Activated naive CD8-positive, alpha-beta T cell treated with anti-CD3 and anti-CD28 coated beads, Interleukin-2, amount 50 U/mL, for 24 hours (primary cell): ENCODE results near the gene BCKDHB.
"Not testable (repeated sequence)": the region's sequence is repeated elsewhere in the genome, so short reads cannot be mapped to it uniquely, and the experiment has no call there.

Experiments used
- ATAC-seq: fragments of 150-1000 bp; cut with Tn5 transposase; one replicate; pipeline ENCODE4 v1.10.0; 2021
- DNase-seq: peaks from one replicate; pipeline ENCODE4 v3.0.0; 2021
- H3K27ac Mint-ChIP-seq: one replicate; pipeline ENCODE4 v1.8.0; 2021; ENCODE audit warnings: mild to moderate bottlenecking, mixed read lengths
- H3K27me3 Mint-ChIP-seq: one replicate; pipeline ENCODE4 v1.8.0; 2021; ENCODE audit warnings: mixed read lengths
- H3K36me3 Mint-ChIP-seq: one replicate; pipeline ENCODE4 v1.8.0; 2021; ENCODE audit warnings: low read depth, mixed read lengths
- H3K4me1 Mint-ChIP-seq: one replicate; pipeline ENCODE4 v1.8.0; 2021; ENCODE audit warnings: mixed read lengths
- H3K4me3 Mint-ChIP-seq: one replicate; pipeline ENCODE4 v1.8.0; 2021; ENCODE audit warnings: mild to moderate bottlenecking, moderate library complexity, mixed read lengths
- H3K9me3 Mint-ChIP-seq: one replicate; pipeline ENCODE4 v1.8.0; 2021; ENCODE audit warnings: mixed read lengths

The BCKDHB gene

GRCh38 chr6:80206758-80207157 is 100.3 kb downstream of the BCKDHB start:
- DNase-seq (no peak), ATAC-seq (no peak)
- Mint-ChIP-seq H3K27me3 (no peaks in the 10 kb centered on the region), H3K4me3 (no peak overlapping the region), H3K27ac (no peak overlapping the region), H3K36me3 (peaks cover 9% of the 10 kb centered on the region), H3K4me1 (peaks cover 4% of the 10 kb centered on the region), H3K9me3 (no peaks in the 10 kb centered on the region)

GRCh38 chr6:80209430-80209829 is 103.0 kb downstream of the BCKDHB start:
- no peak for ATAC-seq

GRCh38 chr6:80210618-80211017 is 104.1 kb downstream of the BCKDHB start:
- no peaks in the 10 kb centered on the region for H3K27me3 Mint-ChIP-seq
- peaks cover 4% of the 10 kb centered on the region for H3K4me1 Mint-ChIP-seq
- ATAC-seq (no peak), DNase-seq (no peak)
- H3K27ac Mint-ChIP-seq, result no peak overlapping the region
- H3K9me3 Mint-ChIP-seq, result no peaks in the 10 kb centered on the region
- peaks cover 2% of the 10 kb centered on the region for H3K36me3 Mint-ChIP-seq
- no peak overlapping the region for H3K4me3 Mint-ChIP-seq

More at GRCh38 chr6:80209430-80209829, 103.0 kb downstream of the BCKDHB start:
- H3K27ac Mint-ChIP-seq, result no peak overlapping the region
- H3K27me3 Mint-ChIP-seq, result no peaks in the 10 kb centered on the region
- no peak for DNase-seq
- H3K9me3 Mint-ChIP-seq, result no peaks in the 10 kb centered on the region
- no peak overlapping the region for H3K4me3 Mint-ChIP-seq
- peaks cover 2% of the 10 kb centered on the region for H3K36me3 Mint-ChIP-seq
- H3K4me1 Mint-ChIP-seq, result peaks cover 4% of the 10 kb centered on the region

- no peaks in the 10 kb centered on the region for H3K27me3 Mint-ChIP-seq
- no peak overlapping the region for H3K27ac Mint-ChIP-seq
- peaks cover under 1% of the 10 kb centered on the region for H3K36me3 Mint-ChIP-seq
- H3K4me1 Mint-ChIP-seq, result peaks cover 4% of the 10 kb centered on the region
- DNase-seq (no peak), ATAC-seq (no peak)
- H3K9me3 Mint-ChIP-seq, result no peaks in the 10 kb centered on the region
- no peak overlapping the region for H3K4me3 Mint-ChIP-seq
Measured at GRCh38 chr6:80211286-80211685, 104.8 kb downstream of the BCKDHB start.

GRCh38 chr6:80211890-80212289 is 105.4 kb downstream of the BCKDHB start:
- H3K36me3 Mint-ChIP-seq, H3K4me1 Mint-ChIP-seq, ATAC-seq: not testable (repeated sequence)

GRCh38 chr6:80214436-80215022 is 108.1 kb downstream of the BCKDHB start:
- no peaks in the 10 kb centered on the region for H3K9me3 Mint-ChIP-seq
- H3K4me3 Mint-ChIP-seq, result no peak overlapping the region
- no peaks in the 10 kb centered on the region for H3K27me3 Mint-ChIP-seq
- no peak overlapping the region for H3K27ac Mint-ChIP-seq
- DNase-seq, result no peak
- peaks cover 4% of the 10 kb centered on the region for H3K4me1 Mint-ChIP-seq
- peak; percentile 65 for ATAC-seq
- H3K36me3 Mint-ChIP-seq, result peaks cover 2% of the 10 kb centered on the region

More at GRCh38 chr6:80211890-80212289, 105.4 kb downstream of the BCKDHB start:
- H3K4me3 Mint-ChIP-seq, H3K27ac Mint-ChIP-seq, H3K27me3 Mint-ChIP-seq, H3K9me3 Mint-ChIP-seq, DNase-seq: not testable (repeated sequence)

GRCh38 chr6:80215063-80215462 is 108.6 kb downstream of the BCKDHB start:
- H3K27me3 Mint-ChIP-seq, result no peaks in the 10 kb centered on the region
- no peaks in the 10 kb centered on the region for H3K9me3 Mint-ChIP-seq
- no peak overlapping the region for H3K4me3 Mint-ChIP-seq
- ATAC-seq (no peak), DNase-seq (no peak)
- H3K4me1 Mint-ChIP-seq, result peaks cover 4% of the 10 kb centered on the region
- peaks cover 5% of the 10 kb centered on the region for H3K36me3 Mint-ChIP-seq
- H3K27ac Mint-ChIP-seq, result no peak overlapping the region

- Mint-ChIP-seq H3K4me3 (no peak overlapping the region), H3K36me3 (peaks cover 12% of the 10 kb centered on the region)
Measured at GRCh38 chr6:80217794-80218193, 111.3 kb downstream of the BCKDHB start.

GRCh38 chr6:80223743-80224212 is 117.3 kb downstream of the BCKDHB start:
- no peak overlapping the region for H3K4me3 Mint-ChIP-seq
- ATAC-seq (no peak), DNase-seq (no peak)
- H3K36me3 Mint-ChIP-seq, result peaks cover 17% of the 10 kb centered on the region
- no peak overlapping the region for H3K27ac Mint-ChIP-seq
- H3K4me1 Mint-ChIP-seq, result no peaks in the 10 kb centered on the region
- H3K27me3 Mint-ChIP-seq, result no peaks in the 10 kb centered on the region
- peaks cover 4% of the 10 kb centered on the region for H3K9me3 Mint-ChIP-seq

More at GRCh38 chr6:80217794-80218193, 111.3 kb downstream of the BCKDHB start:
- ATAC-seq (no peak), DNase-seq (no peak)
- Mint-ChIP-seq H3K27ac (no peak overlapping the region), H3K27me3 (no peaks in the 10 kb centered on the region), H3K4me1 (no peaks in the 10 kb centered on the region), H3K9me3 (peaks cover 4% of the 10 kb centered on the region)

GRCh38 chr6:80226151-80226550 is 119.7 kb downstream of the BCKDHB start:
- H3K9me3 Mint-ChIP-seq, result peaks cover 2% of the 10 kb centered on the region
- ATAC-seq (no peak), DNase-seq (no peak)
- H3K4me3 Mint-ChIP-seq, result no peak overlapping the region
- no peaks in the 10 kb centered on the region for H3K4me1 Mint-ChIP-seq
- H3K36me3 Mint-ChIP-seq, result peaks cover 8% of the 10 kb centered on the region
- no peaks in the 10 kb centered on the region for H3K27me3 Mint-ChIP-seq
- no peak overlapping the region for H3K27ac Mint-ChIP-seq

GRCh38 chr6:80226699-80227098 is 120.2 kb downstream of the BCKDHB start:
- Mint-ChIP-seq H3K27ac (no peak overlapping the region), H3K36me3 (peaks cover 7% of the 10 kb centered on the region), H3K4me3 (no peak overlapping the region), H3K4me1 (no peaks in the 10 kb centered on the region), H3K27me3 (no peaks in the 10 kb centered on the region), H3K9me3 (no peaks in the 10 kb centered on the region)
- DNase-seq, result no peak
- no peak for ATAC-seq

- Mint-ChIP-seq H3K36me3 (peaks cover 7% of the 10 kb centered on the region), H3K4me3 (no peak overlapping the region), H3K27ac (no peak overlapping the region), H3K9me3 (no peaks in the 10 kb centered on the region), H3K27me3 (no peaks in the 10 kb centered on the region), H3K4me1 (no peaks in the 10 kb centered on the region)
- ATAC-seq, result no peak
- no peak for DNase-seq
Measured at GRCh38 chr6:80227545-80228105, 121.2 kb downstream of the BCKDHB start.

- peaks cover 9% of the 10 kb centered on the region for H3K36me3 Mint-ChIP-seq
- H3K4me1 Mint-ChIP-seq, result no peaks in the 10 kb centered on the region
- H3K27me3 Mint-ChIP-seq, result no peaks in the 10 kb centered on the region
Measured at GRCh38 chr6:80233262-80233661, 126.8 kb downstream of the BCKDHB start.

GRCh38 chr6:80233958-80234357 is 127.5 kb downstream of the BCKDHB start:
- ATAC-seq (no peak), DNase-seq (no peak)
- H3K27me3 Mint-ChIP-seq, result no peaks in the 10 kb centered on the region
- H3K36me3 Mint-ChIP-seq, result peaks cover 13% of the 10 kb centered on the region
- H3K27ac Mint-ChIP-seq, result no peak overlapping the region
- H3K4me1 Mint-ChIP-seq, result no peaks in the 10 kb centered on the region
- no peak overlapping the region for H3K4me3 Mint-ChIP-seq
- no peaks in the 10 kb centered on the region for H3K9me3 Mint-ChIP-seq

More at GRCh38 chr6:80233262-80233661, 126.8 kb downstream of the BCKDHB start:
- Mint-ChIP-seq H3K27ac (no peak overlapping the region), H3K9me3 (no peaks in the 10 kb centered on the region), H3K4me3 (no peak overlapping the region)
- ATAC-seq (no peak), DNase-seq (no peak)

GRCh38 chr6:80234401-80234800 is 127.9 kb downstream of the BCKDHB start:
- Mint-ChIP-seq H3K27ac (no peak overlapping the region), H3K4me1 (no peaks in the 10 kb centered on the region), H3K27me3 (no peaks in the 10 kb centered on the region), H3K9me3 (no peaks in the 10 kb centered on the region), H3K4me3 (no peak overlapping the region), H3K36me3 (peaks cover 13% of the 10 kb centered on the region)
- no peak for DNase-seq
- ATAC-seq, result no peak
